Naive thymus-derived CD4-positive, alpha-beta T cell (primary cell): ENCODE results near the gene ZNF202. TPM values are rescaled to one million over a fixed set of nuclear protein-coding genes. Genes with fewer than 3 reads are reported as not detected.

Source experiments
- ATAC-seq: fragments of 150-1000 bp; cut with Tn5 transposase; 2 replicates; pipeline ENCODE4 v1.10.0; 2021; ENCODE audit warnings: mild to moderate bottlenecking, moderate library complexity
- CTCF ChIA-PET: fragments of 350-600 bp; sonication (Branson Sonifier 250); formaldehyde crosslinking; loops from one replicate; lab custom pipeline; 2021; ENCODE audit warnings: antibody characterized with exemption; lab: Charles Lee
- POLR2A ChIA-PET: fragments of 350-600 bp; sonication (Branson Sonifier 250); formaldehyde crosslinking; loops from one replicate; lab custom pipeline; 2021; ENCODE audit warnings: antibody characterized with exemption, inconsistent platforms; lab: Charles Lee
- DNase-seq, 9 donors: peaks; one replicate each; pipeline versions ENCODE4 v3.0.0 to v3.0.0-alpha.2; 2020 to 2022; ENCODE audit warnings: mixed read lengths in 1 of 9
- H3K27ac ChIP-seq: one replicate; pipeline ENCODE4 v1.7.0; 2013; ENCODE audit warnings: mild to moderate bottlenecking, low read depth, low read length, moderate library complexity
- H3K27me3 ChIP-seq, 2 donors: one replicate each; pipeline ENCODE4 v1.7.0; 2013; ENCODE audit warnings: low read length in 2 of 2, mild to moderate bottlenecking in 2 of 2, moderate library complexity in 2 of 2; ENCODE audit not compliant: control insufficient read depth in 2 of 2, insufficient read depth in 2 of 2
- H3K36me3 ChIP-seq, 3 experiments: 1 replicate in 2 of 3; 2 replicates in 1 of 3; pipeline ENCODE4 v1.7.0; 2013; ENCODE audit warnings: low read length in 3 of 3, mild to moderate bottlenecking in 3 of 3, moderate library complexity in 1 of 3; ENCODE audit not compliant: insufficient read depth in 3 of 3, control insufficient read depth in 2 of 3
- H3K4me1 ChIP-seq, 2 donors: one replicate each; pipeline ENCODE4 v1.7.0; 2013; ENCODE audit warnings: low read length in 2 of 2, mild to moderate bottlenecking in 2 of 2, moderate library complexity in 1 of 2; ENCODE audit not compliant: control insufficient read depth in 2 of 2, insufficient read depth in 2 of 2
- H3K4me3 ChIP-seq: 2 replicates; pipeline ENCODE4 v1.7.0; 2013; ENCODE audit warnings: mild to moderate bottlenecking, low read length
- H3K9me3 ChIP-seq, 3 experiments: 1 replicate in 2 of 3; 2 replicates in 1 of 3; pipeline ENCODE4 v1.7.0; 2013; ENCODE audit warnings: low read length in 3 of 3; ENCODE audit not compliant: control insufficient read depth in 2 of 3
- H3K27ac Mint-ChIP-seq, 9 donors: one replicate each; pipeline ENCODE4 v1.8.0; 2020 to 2022; ENCODE audit warnings: mixed read lengths in 9 of 9, mild to moderate bottlenecking in 8 of 9, moderate library complexity in 5 of 9, inconsistent platforms in 2 of 9
- H3K27me3 Mint-ChIP-seq, 5 donors: one replicate each; pipeline ENCODE4 v1.8.0; 2021 to 2022; ENCODE audit warnings: mixed read lengths in 5 of 5, mild to moderate bottlenecking in 1 of 5
- H3K36me3 Mint-ChIP-seq, 5 donors: one replicate each; pipeline ENCODE4 v1.8.0; 2020 to 2022; ENCODE audit warnings: mixed read lengths in 5 of 5, mild to moderate bottlenecking in 3 of 5, inconsistent platforms in 1 of 5
- H3K4me1 Mint-ChIP-seq, 7 donors: one replicate each; pipeline ENCODE4 v1.8.0; 2020 to 2022; ENCODE audit warnings: mixed read lengths in 7 of 7, mild to moderate bottlenecking in 3 of 7, inconsistent platforms in 1 of 7
- H3K4me3 Mint-ChIP-seq, 10 donors: one replicate each; pipeline ENCODE4 v1.8.0; 2020 to 2022; ENCODE audit warnings: mild to moderate bottlenecking in 10 of 10, mixed read lengths in 10 of 10, moderate library complexity in 6 of 10, inconsistent platforms in 2 of 10
- H3K9me3 Mint-ChIP-seq, 11 donors: one replicate each; pipeline ENCODE4 v1.8.0; 2020 to 2022; ENCODE audit warnings: mixed read lengths in 11 of 11, mild to moderate bottlenecking in 4 of 11, inconsistent platforms in 1 of 11, moderate library complexity in 1 of 11
- intact Hi-C, 2 donors: fragments of 100-400 bp; cut with micrococcal nuclease; formaldehyde crosslinking; loops; one replicate each; pipeline ENCODE4 v1.15.1; 2023
- polyA plus RNA-seq, 2 donors: library from polyadenylated mRNA; unstranded; fragments of 300-500 nt; fragmentation: Illumina TruSeq; gene quantifications; one replicate each; pipeline ENCODE4 v1.2.3, GENCODE V29; 2021
- total RNA-seq, 6 experiments: library from RNA in 5 of 6; stranded (reverse) in 5 of 6; gene quantifications; 1 replicate in 5 of 6; 2 replicates in 1 of 6; pipeline ENCODE4 v1.2.3 and lab custom pipeline; 2021 to 2026

Gene ZNF202
- total RNA-seq = 10 to 100 TPM; 13.0 to 27.0 (median 18.6) TPM
- 10 to 100 TPM in 1 of 2 donors, 1 to 10 TPM in 1; 5.8 to 11.8 TPM for polyA plus RNA-seq
- total RNA-seq (lab: John Stamatoyannopoulos, UW) = 21.9 reads per million, percentile 52 among the genes with 10 or more reads in this experiment

DNA sequence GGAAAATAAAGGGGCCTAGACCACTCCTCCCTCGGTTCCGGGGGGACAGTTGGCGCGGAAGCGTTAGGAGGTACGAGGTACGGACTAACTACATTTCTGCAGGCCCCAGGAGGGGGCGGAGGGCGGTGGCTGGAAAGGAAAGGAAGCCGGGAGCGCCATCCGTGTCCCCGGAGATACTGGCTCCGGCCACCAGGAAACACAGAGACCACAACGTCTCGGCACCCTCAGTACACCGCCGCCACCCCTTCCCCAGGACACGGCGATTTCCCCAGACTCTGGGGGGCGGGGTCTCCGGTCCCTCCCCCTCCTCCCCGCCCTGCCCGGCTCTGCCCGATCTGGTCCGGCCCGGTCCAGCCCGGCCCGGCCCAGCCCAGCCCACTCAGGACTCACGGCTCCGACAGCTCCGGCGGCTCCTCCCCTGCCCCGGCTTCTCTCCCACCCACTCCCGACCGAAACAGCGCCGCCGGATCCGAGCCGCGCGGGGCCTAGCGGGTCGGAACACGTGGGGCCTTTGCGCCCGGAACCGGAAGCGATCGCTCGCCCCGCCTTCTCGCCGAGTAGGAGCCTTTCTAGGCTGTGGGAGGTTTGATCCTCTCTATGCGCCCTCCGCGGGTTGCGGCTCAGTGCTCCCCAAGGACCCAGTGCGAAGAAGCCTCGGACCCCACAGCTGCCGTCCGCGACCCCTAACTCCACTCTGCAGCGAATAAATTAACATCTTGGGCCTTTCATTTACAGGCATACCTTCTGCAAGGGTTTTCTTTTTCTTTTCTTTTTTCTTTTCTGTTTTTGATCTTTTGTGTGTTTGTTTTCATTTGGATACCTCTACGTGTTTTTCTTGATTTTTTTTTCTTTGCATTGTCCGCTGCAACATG lies at the start of gene ZNF202:
TSS of gene ZNF202 (minus strand) at position 502 of the 872 bp plus-strand sequence. CDS start 10,772 bp downstream, outside the sequence.
- Mint-ChIP-seq H3K9me3 (peaks cover 0 to 1% (median 0%) of the 10 kb centered on the region in 11 donors), H3K27ac (peak within 1 kb of the TSS; percentile 91 to 98 (median 95)), H3K4me1 (peaks cover 30 to 57% (median 46%) of the 10 kb centered on the region in 7 donors), H3K36me3 (peaks cover 0 to 20% (median 14%) of the 10 kb centered on the region in 5 donors), H3K27me3 (peaks cover 0 to 24% (median 6%) of the 10 kb centered on the region in 5 donors), H3K4me3 (peak within 1 kb of the TSS; percentile 85 to 100 (median 96))
- Histone ChIP-seq H3K4me3 (peak within 1 kb of the TSS; percentile 92), H3K27me3 (no peaks in the 10 kb centered on the region), H3K36me3 (peaks cover 0 to 6% (median 0%) of the 10 kb centered on the region in 3 experiments), H3K27ac (peak within 1 kb of the TSS; percentile 85), H3K4me1 (peaks cover 19% of the 10 kb centered on the region in 2 donors), H3K9me3 (no peaks in the 10 kb centered on the region)
- CTCF ChIA-PET = no interaction called here
- intact Hi-C loops = loop anchor here (1.0 to 5.0 kb wide), 10 partner anchors 14 to 1369 kb away; partner anchors contain the start of genes GRAMD1B (in 2 of the 2), TBRG1 (in 2 of the 2), VWA5A (in 2 of the 2) and TMEM218 (in 1 of the 2)
- DNase-seq (peak; percentile 83 to 92 (median 89)), ATAC-seq (peak; percentile 98)
- POLR2A ChIA-PET = interaction anchor here (0.9 kb wide), 1 partner anchor 34 kb away, joined by 3 read pairs; no protein-coding TSS in a partner anchor

DNA sequence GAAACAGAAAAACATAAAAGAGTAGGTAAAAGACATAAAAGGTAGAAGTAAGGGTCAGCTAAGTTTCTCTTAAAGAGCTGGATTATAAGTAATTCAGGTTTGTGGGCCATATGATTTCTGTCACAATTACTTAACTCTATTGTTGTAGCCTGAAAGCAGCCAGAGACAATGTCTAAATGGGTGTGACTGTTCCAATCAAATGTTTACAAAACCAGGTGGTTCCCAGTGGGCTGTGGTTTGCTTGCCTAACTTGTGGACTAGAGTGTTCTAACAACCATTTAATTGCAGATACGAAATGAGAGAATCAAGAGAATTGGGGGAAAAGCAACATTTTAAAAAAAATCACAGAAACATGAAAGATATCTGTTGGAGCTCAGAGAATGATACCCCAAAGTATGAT lies 42.1 kb upstream of the ZNF202 start:
- ChIA-PET POLR2A (no interaction called here), CTCF (no interaction called here)
- Histone ChIP-seq H3K27me3 (peaks cover 0 to 3% of the 10 kb centered on the region in 2 donors), H3K27ac (no peak overlapping the region), H3K36me3 (no peaks in the 10 kb centered on the region), H3K9me3 (no peaks in the 10 kb centered on the region), H3K4me1 (no peaks in the 10 kb centered on the region), H3K4me3 (no peak overlapping the region)
- H3K4me1 Mint-ChIP-seq = no peaks in the 10 kb centered on the region
- DNase-seq (no peak), ATAC-seq (no peak)
- H3K27me3 Mint-ChIP-seq = peaks cover 6 to 36% (median 24%) of the 10 kb centered on the region in 5 donors
- intact Hi-C loops = no loop called here
- no peak overlapping the region for H3K4me3 Mint-ChIP-seq
- H3K27ac Mint-ChIP-seq = no peak overlapping the region
- peaks cover 0 to 16% (median 3%) of the 10 kb centered on the region in 11 donors for H3K9me3 Mint-ChIP-seq
- no peaks in the 10 kb centered on the region for H3K36me3 Mint-ChIP-seq

DNA sequence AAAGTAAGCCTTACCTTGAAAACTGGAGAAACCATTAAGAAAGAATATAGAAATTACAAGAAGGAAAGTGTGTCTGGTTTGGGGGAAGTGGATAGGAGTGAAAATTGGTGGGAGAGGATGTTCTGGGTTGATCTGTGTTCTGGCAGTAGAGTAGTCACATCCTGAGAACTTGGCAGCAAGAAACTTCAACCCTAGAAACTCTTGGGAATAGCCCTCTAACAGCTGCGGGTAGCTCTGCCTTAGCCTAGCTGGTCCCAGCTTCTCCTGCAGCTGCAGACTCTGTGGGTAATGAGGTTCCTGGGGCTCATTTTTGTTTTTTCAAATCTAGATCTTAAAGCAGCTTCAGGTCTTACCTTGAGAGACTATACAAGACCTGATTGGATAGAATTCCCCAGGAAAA lies 37.1 kb upstream of the ZNF202 start:
- no peaks in the 10 kb centered on the region for H3K4me1 ChIP-seq
- H3K4me1 Mint-ChIP-seq = no peaks in the 10 kb centered on the region
- peaks cover 0 to 3% of the 10 kb centered on the region in 2 donors for H3K27me3 ChIP-seq
- no peak overlapping the region for H3K27ac ChIP-seq
- ChIA-PET CTCF (no interaction called here), POLR2A (no interaction called here)
- H3K36me3 Mint-ChIP-seq = no peaks in the 10 kb centered on the region
- no peak for DNase-seq
- H3K36me3 ChIP-seq = no peaks in the 10 kb centered on the region
- H3K27me3 Mint-ChIP-seq = peaks cover 7 to 30% (median 26%) of the 10 kb centered on the region in 5 donors
- H3K9me3 ChIP-seq = no peaks in the 10 kb centered on the region
- ATAC-seq = no peak
- no peak overlapping the region for H3K4me3 ChIP-seq
- no peak overlapping the region for H3K4me3 Mint-ChIP-seq
- no peak overlapping the region for H3K27ac Mint-ChIP-seq
- intact Hi-C loops = no loop called here
- no peaks in the 10 kb centered on the region for H3K9me3 Mint-ChIP-seq

DNA sequence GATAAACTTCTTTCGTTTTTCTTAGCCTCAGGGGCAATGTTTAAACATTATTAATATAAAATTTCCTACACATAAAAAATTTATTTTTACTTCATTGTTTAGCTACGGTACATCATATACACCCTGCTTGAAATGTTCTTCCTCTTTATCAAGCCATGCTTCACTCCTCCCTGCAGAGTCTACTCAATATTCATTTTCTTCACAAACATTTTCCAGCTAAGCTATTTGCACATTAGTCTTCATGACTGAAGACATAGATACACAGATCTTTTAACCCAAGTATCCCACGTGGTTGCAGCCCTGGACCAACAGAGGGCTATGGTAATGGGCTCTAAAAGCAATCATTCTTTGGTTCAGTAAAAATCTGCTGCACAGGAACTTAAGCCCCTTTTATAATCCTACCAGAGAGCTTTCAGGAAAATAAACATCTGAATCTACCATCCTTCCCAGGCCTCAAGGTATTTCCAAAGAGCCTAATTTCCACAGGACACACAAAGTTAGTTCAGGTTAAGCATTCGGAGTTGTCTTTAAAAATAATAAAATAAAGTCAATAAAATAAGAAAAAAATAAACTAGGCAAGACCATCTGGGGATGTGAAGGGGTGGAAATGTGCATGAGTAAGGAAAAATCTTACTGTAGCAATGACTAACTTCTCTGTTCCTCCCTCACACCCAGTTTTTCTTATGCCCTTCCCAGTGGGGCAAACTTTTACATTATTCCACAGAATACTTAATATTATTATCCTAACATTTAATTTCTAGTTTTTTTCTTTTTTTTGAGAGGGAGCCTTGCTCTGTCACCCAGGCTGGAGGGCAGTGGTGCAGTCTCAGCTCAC lies 34.5 kb upstream of the ZNF202 start:
- intact Hi-C loops = no loop called here
- H3K27ac Mint-ChIP-seq = no peak overlapping the region
- H3K36me3 Mint-ChIP-seq = no peaks in the 10 kb centered on the region
- peaks cover 0 to 4% (median 0%) of the 10 kb centered on the region in 11 donors for H3K9me3 Mint-ChIP-seq
- no peak overlapping the region for H3K27ac ChIP-seq
- no peak for DNase-seq
- H3K4me3 Mint-ChIP-seq = no peak overlapping the region
- no peaks in the 10 kb centered on the region for H3K9me3 ChIP-seq
- POLR2A ChIA-PET = no interaction called here
- no peaks in the 10 kb centered on the region for H3K4me1 Mint-ChIP-seq
- H3K36me3 ChIP-seq = no peaks in the 10 kb centered on the region
- no peak overlapping the region for H3K4me3 ChIP-seq
- H3K4me1 ChIP-seq = no peaks in the 10 kb centered on the region
- CTCF ChIA-PET = no interaction called here
- ATAC-seq = no peak
- H3K27me3 Mint-ChIP-seq = peaks cover 7 to 16% (median 13%) of the 10 kb centered on the region in 5 donors
- H3K27me3 ChIP-seq = no peaks in the 10 kb centered on the region

DNA sequence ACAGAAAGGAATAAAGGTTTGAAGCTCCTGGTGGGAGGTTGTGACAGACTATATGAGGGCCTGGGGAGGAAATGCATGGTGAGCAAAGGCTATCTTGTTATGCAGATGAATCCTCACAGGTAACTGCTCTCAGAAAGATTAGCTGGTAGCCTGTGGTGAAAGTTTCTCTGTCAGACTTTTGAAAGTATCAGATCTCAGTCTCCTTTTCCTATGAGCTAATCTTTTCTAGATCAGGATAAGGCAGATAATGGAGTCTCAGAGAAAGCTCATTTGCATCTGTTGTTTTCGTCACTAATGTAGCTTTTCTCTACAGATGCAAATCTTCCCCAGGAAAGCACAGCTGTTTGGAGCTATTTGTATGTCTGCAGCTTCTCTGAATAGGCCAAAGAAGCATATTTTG lies 33.8 kb upstream of the ZNF202 start:
- DNase-seq (no peak), ATAC-seq (no peak)
- H3K4me3 Mint-ChIP-seq = no peak overlapping the region
- no peaks in the 10 kb centered on the region for H3K36me3 ChIP-seq
- H3K9me3 ChIP-seq = no peaks in the 10 kb centered on the region
- H3K4me3 ChIP-seq = no peak overlapping the region
- no peaks in the 10 kb centered on the region for H3K36me3 Mint-ChIP-seq
- no peaks in the 10 kb centered on the region for H3K27me3 ChIP-seq
- H3K27me3 Mint-ChIP-seq = peaks cover 7 to 14% (median 13%) of the 10 kb centered on the region in 5 donors
- ChIA-PET CTCF (no interaction called here), POLR2A (no interaction called here)
- peaks cover 0 to 4% (median 0%) of the 10 kb centered on the region in 11 donors for H3K9me3 Mint-ChIP-seq
- no peaks in the 10 kb centered on the region for H3K4me1 Mint-ChIP-seq
- no peak overlapping the region for H3K27ac ChIP-seq
- intact Hi-C loops = no loop called here
- H3K27ac Mint-ChIP-seq = no peak overlapping the region
- H3K4me1 ChIP-seq = no peaks in the 10 kb centered on the region

DNA sequence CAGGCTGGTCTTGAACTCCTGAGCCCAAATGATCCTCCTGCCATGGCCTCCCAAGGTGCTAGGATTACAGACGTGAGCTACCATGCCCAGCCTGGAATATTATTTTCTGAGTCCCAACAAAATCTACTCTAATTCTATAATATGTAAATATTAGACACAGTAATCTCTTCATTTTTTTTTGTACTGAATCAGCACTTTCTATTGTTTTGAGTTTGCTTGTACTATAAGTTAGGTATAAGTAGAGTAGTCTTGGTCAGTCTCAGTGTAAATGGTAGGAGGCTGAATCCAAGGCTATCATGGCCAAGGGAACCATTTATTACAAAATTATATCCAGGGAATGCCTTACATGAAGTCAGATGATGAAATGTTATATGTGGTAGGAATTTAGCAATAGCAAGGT lies 32.5 kb upstream of the ZNF202 start:
- ChIA-PET POLR2A (interaction anchor here (0.7 kb wide), 1 partner anchor 370 kb away, joined by 3 read pairs; no protein-coding TSS in a partner anchor), CTCF (no interaction called here)
- Mint-ChIP-seq H3K27me3 (peaks cover 2 to 13% (median 9%) of the 10 kb centered on the region in 5 donors), H3K4me3 (no peak overlapping the region), H3K36me3 (no peaks in the 10 kb centered on the region), H3K4me1 (no peaks in the 10 kb centered on the region), H3K27ac (no peak overlapping the region), H3K9me3 (peaks cover 0 to 4% (median 0%) of the 10 kb centered on the region in 11 donors)
- H3K9me3 ChIP-seq = no peaks in the 10 kb centered on the region
- no peaks in the 10 kb centered on the region for H3K27me3 ChIP-seq
- no peaks in the 10 kb centered on the region for H3K4me1 ChIP-seq
- no peak overlapping the region for H3K4me3 ChIP-seq
- H3K36me3 ChIP-seq = no peaks in the 10 kb centered on the region
- H3K27ac ChIP-seq = no peak overlapping the region
- DNase-seq (no peak), ATAC-seq (no peak)
- intact Hi-C loops = no loop called here
